Astrocyte (in vitro differentiated cells and primary cell): ENCODE measurements around the gene SENP2. TPM values are rescaled to one million over a fixed set of nuclear protein-coding genes. Genes with fewer than 3 reads are reported as not detected.

Experiments
- DNase-seq: peaks from one replicate; pipeline ENCODE4 v3.0.0-alpha.2; 2010; ENCODE audit warnings: low read depth
- FAIRE-seq: peaks from 2 replicates; lab custom pipeline; 2011; peaks lifted over from hg19 to GRCh38; lab: Jason Lieb, UNC
- H2AFZ ChIP-seq: 2 replicates; pipeline ENCODE4 v1.6.0; 2012; ENCODE audit warnings: low read depth, low read length, inconsistent platforms
- H3K27ac ChIP-seq: 2 replicates; pipeline ENCODE4 v1.5.1; 2011; ENCODE audit warnings: low read depth, low read length, inconsistent platforms
- H3K27me3 ChIP-seq: 2 replicates; pipeline ENCODE4 v1.6.0; 2011; ENCODE audit warnings: low read length, inconsistent platforms; ENCODE audit not compliant: insufficient read depth
- H3K36me3 ChIP-seq: 2 replicates; pipeline ENCODE4 v1.5.1; 2011; ENCODE audit warnings: low read length, inconsistent platforms; ENCODE audit not compliant: insufficient read depth
- H3K4me1 ChIP-seq: 2 replicates; pipeline ENCODE4 v1.5.1; 2011; ENCODE audit warnings: low read length, inconsistent platforms; ENCODE audit not compliant: insufficient read depth
- H3K4me2 ChIP-seq: 2 replicates; pipeline ENCODE4 v1.6.0; 2012; ENCODE audit warnings: low read length, inconsistent platforms
- H3K4me3 ChIP-seq: 2 replicates; pipeline ENCODE4 v1.5.1; 2011; ENCODE audit warnings: low read depth, mild to moderate bottlenecking, low read length, inconsistent platforms; ENCODE audit not compliant: insufficient read depth
- H3K79me2 ChIP-seq: 2 replicates; pipeline ENCODE4 v1.6.0; 2012; ENCODE audit warnings: mild to moderate bottlenecking, low read length, inconsistent platforms; ENCODE audit not compliant: insufficient read depth
- H3K9ac ChIP-seq: 2 replicates; pipeline ENCODE4 v1.6.0; 2012; ENCODE audit warnings: mild to moderate bottlenecking, low read length, inconsistent platforms
- H3K9me3 ChIP-seq: 2 replicates; pipeline ENCODE4 v1.5.1; 2012; ENCODE audit warnings: low read depth, mild to moderate bottlenecking, low read length, inconsistent platforms; ENCODE audit not compliant: insufficient read depth
- H4K20me1 ChIP-seq: 2 replicates; pipeline ENCODE4 v1.6.0; 2012; ENCODE audit warnings: low read length, inconsistent platforms; ENCODE audit not compliant: insufficient read depth
- H3K27ac Mint-ChIP-seq: one replicate; pipeline ENCODE4 v1.8.0; 2021; ENCODE audit warnings: mild to moderate bottlenecking, mixed read lengths; ENCODE audit not compliant: unreplicated experiment
- H3K27me3 Mint-ChIP-seq: one replicate; pipeline ENCODE4 v1.8.0; 2021; ENCODE audit warnings: low read depth, mixed read lengths; ENCODE audit not compliant: unreplicated experiment
- H3K36me3 Mint-ChIP-seq: one replicate; pipeline ENCODE4 v1.8.0; 2021; ENCODE audit warnings: low read depth, mixed read lengths; ENCODE audit not compliant: unreplicated experiment
- H3K4me1 Mint-ChIP-seq: one replicate; pipeline ENCODE4 v1.8.0; 2021; ENCODE audit warnings: low read depth, mixed read lengths; ENCODE audit not compliant: unreplicated experiment
- H3K4me3 Mint-ChIP-seq: one replicate; pipeline ENCODE4 v1.8.0; 2021; ENCODE audit warnings: mild to moderate bottlenecking, moderate library complexity, mixed read lengths; ENCODE audit not compliant: unreplicated experiment
- H3K9me3 Mint-ChIP-seq: one replicate; pipeline ENCODE4 v1.8.0; 2021; ENCODE audit warnings: mild to moderate bottlenecking, mixed read lengths; ENCODE audit not compliant: unreplicated experiment
- EZH2 ChIP-seq: IDR thresholded peaks from 2 replicates; pipeline ENCODE4 v1.6.1; 2012; ENCODE audit warnings: mild to moderate bottlenecking, low read length, inconsistent platforms; ENCODE audit not compliant: insufficient read depth
- total RNA-seq: library from RNA; stranded (reverse); gene quantifications from 2 replicates; pipeline ENCODE4 v1.2.1, GENCODE V29; 2021
- TF ChIP-seq, protein P1 (sequence below): IDR thresholded peaks from 2 replicates; pipeline ENCODE4 v1.5.1; 2011; ENCODE audit warnings: low read depth, mild to moderate bottlenecking, inconsistent platforms, low read length, moderate library complexity; ENCODE audit not compliant: insufficient read depth

SENP2 gene
- total RNA-seq, 1 donor from 2014 or later = 44.1 TPM

- no peak overlapping the region for H2AFZ ChIP-seq
- DNase-seq (peak; percentile 46), FAIRE-seq (peak; percentile 96)
- TF ChIP-seq EZH2 = no peak
- TF ChIP-seq, protein P1, sequence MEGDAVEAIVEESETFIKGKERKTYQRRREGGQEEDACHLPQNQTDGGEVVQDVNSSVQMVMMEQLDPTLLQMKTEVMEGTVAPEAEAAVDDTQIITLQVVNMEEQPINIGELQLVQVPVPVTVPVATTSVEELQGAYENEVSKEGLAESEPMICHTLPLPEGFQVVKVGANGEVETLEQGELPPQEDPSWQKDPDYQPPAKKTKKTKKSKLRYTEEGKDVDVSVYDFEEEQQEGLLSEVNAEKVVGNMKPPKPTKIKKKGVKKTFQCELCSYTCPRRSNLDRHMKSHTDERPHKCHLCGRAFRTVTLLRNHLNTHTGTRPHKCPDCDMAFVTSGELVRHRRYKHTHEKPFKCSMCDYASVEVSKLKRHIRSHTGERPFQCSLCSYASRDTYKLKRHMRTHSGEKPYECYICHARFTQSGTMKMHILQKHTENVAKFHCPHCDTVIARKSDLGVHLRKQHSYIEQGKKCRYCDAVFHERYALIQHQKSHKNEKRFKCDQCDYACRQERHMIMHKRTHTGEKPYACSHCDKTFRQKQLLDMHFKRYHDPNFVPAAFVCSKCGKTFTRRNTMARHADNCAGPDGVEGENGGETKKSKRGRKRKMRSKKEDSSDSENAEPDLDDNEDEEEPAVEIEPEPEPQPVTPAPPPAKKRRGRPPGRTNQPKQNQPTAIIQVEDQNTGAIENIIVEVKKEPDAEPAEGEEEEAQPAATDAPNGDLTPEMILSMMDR = peak; percentile 77
- peaks cover 27% of the 10 kb centered on the region for H3K36me3 Mint-ChIP-seq
- no peaks in the 10 kb centered on the region for H3K9me3 ChIP-seq
- H3K9me3 Mint-ChIP-seq = peaks cover 2% of the 10 kb centered on the region
- H3K27ac ChIP-seq = no peak overlapping the region
- no peak overlapping the region for H3K9ac ChIP-seq
- peaks cover 15% of the 10 kb centered on the region for H3K79me2 ChIP-seq
- H4K20me1 ChIP-seq = peaks cover 18% of the 10 kb centered on the region
- no peak overlapping the region for H3K4me3 ChIP-seq
- peak overlapping the region; percentile 5 for H3K27ac Mint-ChIP-seq
- H3K4me1 ChIP-seq = no peaks in the 10 kb centered on the region
- no peaks in the 10 kb centered on the region for H3K27me3 ChIP-seq
- no peak overlapping the region for H3K4me2 ChIP-seq
- no peak overlapping the region for H3K4me3 Mint-ChIP-seq
- H3K36me3 ChIP-seq = peaks cover 26% of the 10 kb centered on the region
- no peaks in the 10 kb centered on the region for H3K27me3 Mint-ChIP-seq
- H3K4me1 Mint-ChIP-seq = peaks cover 11% of the 10 kb centered on the region
These were observed 91.2 kb downstream of the SENP2 start for GRCh38 chr3:185677146-185677829.

DNA sequence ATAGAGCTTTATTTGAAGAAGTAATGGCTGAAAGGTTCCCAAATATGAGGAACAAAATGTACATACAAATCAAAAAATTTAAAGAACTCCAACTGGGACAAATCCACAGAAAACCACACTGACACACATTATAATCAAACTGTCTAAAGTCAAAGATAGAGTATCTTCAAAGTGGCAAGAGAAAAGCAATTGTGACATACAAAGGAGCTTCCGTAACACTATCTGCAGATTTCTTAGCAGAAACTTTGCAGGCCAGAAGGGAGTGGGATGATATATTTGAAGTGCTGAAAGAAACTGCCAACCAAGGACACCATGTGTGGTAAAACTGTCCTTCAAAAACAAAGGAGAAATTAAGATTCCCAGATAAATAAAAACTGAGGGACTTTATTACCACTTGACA lies 91.9 kb downstream of the SENP2 start:
- no peak overlapping the region for H3K4me3 ChIP-seq
- TF ChIP-seq, protein P1 = no peak
- no peak for TF ChIP-seq EZH2
- FAIRE-seq (no peak), DNase-seq (no peak)
- H3K36me3 ChIP-seq = peaks cover 23% of the 10 kb centered on the region
- H3K79me2 ChIP-seq = peaks cover 15% of the 10 kb centered on the region
- H3K27ac Mint-ChIP-seq = peak overlapping the region; percentile 5
- no peak overlapping the region for H3K4me2 ChIP-seq
- H3K4me3 Mint-ChIP-seq = no peak overlapping the region
- peaks cover 18% of the 10 kb centered on the region for H4K20me1 ChIP-seq
- peaks cover 32% of the 10 kb centered on the region for H3K36me3 Mint-ChIP-seq
- peaks cover 2% of the 10 kb centered on the region for H3K9me3 Mint-ChIP-seq
- H3K4me1 Mint-ChIP-seq = peaks cover 11% of the 10 kb centered on the region
- no peaks in the 10 kb centered on the region for H3K27me3 Mint-ChIP-seq
- no peaks in the 10 kb centered on the region for H3K27me3 ChIP-seq
- no peak overlapping the region for H2AFZ ChIP-seq
- H3K4me1 ChIP-seq = no peaks in the 10 kb centered on the region
- no peaks in the 10 kb centered on the region for H3K9me3 ChIP-seq
- H3K9ac ChIP-seq = no peak overlapping the region
- no peak overlapping the region for H3K27ac ChIP-seq

DNA sequence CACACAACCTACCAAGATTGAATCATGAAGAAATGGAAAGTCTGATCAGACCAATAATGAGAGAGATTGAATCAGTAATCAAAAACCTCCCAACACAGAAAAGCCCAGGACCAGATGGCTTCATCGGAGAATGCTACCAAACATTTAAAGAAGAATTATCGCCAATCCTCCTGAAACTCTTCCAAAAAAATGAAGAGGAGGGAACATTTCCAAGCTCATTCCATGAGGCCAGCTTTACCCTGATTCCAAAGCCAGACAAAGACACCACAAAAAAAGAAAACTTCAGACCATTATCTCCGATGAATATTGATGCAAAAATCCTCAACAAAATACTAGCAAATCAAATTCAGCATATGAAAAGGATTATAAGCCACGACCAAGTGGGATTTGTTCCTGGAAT lies 94.1 kb downstream of the SENP2 start:
- Mint-ChIP-seq H3K27me3 (no peaks in the 10 kb centered on the region), H3K4me3 (no peak overlapping the region), H3K9me3 (peaks cover 2% of the 10 kb centered on the region), H3K36me3 (peaks cover 38% of the 10 kb centered on the region), H3K4me1 (peaks cover 11% of the 10 kb centered on the region), H3K27ac (no peak overlapping the region)
- Histone ChIP-seq H3K27ac (no peak overlapping the region), H4K20me1 (peaks cover 18% of the 10 kb centered on the region), H3K4me1 (no peaks in the 10 kb centered on the region), H3K9me3 (no peaks in the 10 kb centered on the region), H2AFZ (no peak overlapping the region), H3K79me2 (peaks cover 15% of the 10 kb centered on the region), H3K27me3 (no peaks in the 10 kb centered on the region), H3K4me2 (no peak overlapping the region), H3K9ac (no peak overlapping the region), H3K36me3 (peaks cover 13% of the 10 kb centered on the region), H3K4me3 (no peak overlapping the region)
- TF ChIP-seq, protein P1 = no peak
- TF ChIP-seq EZH2 = no peak
- FAIRE-seq (no peak), DNase-seq (no peak)
